CD14-positive monocyte (primary cell): ENCODE data around the gene POLR2L. TPM values are rescaled to one million over a fixed set of nuclear protein-coding genes. Genes with fewer than 3 reads are reported as not detected.
A peak's percentile ranks its signal among the peaks of the same experiment; 100 is the strongest.

Experiments
- DNase-seq, 3 donors: peaks; one replicate each; pipeline ENCODE4 v3.0.0-alpha.2; 2011 to 2022
- H2AFZ ChIP-seq: 2 replicates; pipeline ENCODE4 v1.6.0; 2012; ENCODE audit warnings: mild to moderate bottlenecking, low read depth, low read length, inconsistent platforms; ENCODE audit not compliant: insufficient read depth, poor library complexity, severe bottlenecking
- H3K27ac ChIP-seq, 2 donors: 1 replicate in 1 of 2; 2 replicates in 1 of 2; pipeline ENCODE4 v1.5.1; 2012 to 2013; ENCODE audit warnings: low read length in 2 of 2, control low read depth in 1 of 2, inconsistent platforms in 1 of 2, low read depth in 1 of 2, mild to moderate bottlenecking in 1 of 2
- H3K27me3 ChIP-seq, 2 donors: one replicate each; pipeline versions ENCODE4 v1.6.0 to v1.6.1; 2011 to 2013; ENCODE audit warnings: low read length in 2 of 2; ENCODE audit not compliant: control insufficient read depth in 2 of 2, insufficient read depth in 2 of 2
- H3K36me3 ChIP-seq, 2 donors: replicated peaks in 1 of 2; 1 replicate in 1 of 2; 2 replicates in 1 of 2; pipeline versions ENCODE4 v1.5.1 to v1.6.1; 2012 to 2013; ENCODE audit warnings: low read length in 2 of 2, control low read depth in 1 of 2, inconsistent platforms in 1 of 2, mild to moderate bottlenecking in 1 of 2; ENCODE audit not compliant: insufficient read depth in 2 of 2, control insufficient read depth in 1 of 2
- H3K4me1 ChIP-seq, 2 donors: 1 replicate in 1 of 2; 2 replicates in 1 of 2; pipeline versions ENCODE4 v1.5.1 to v1.6.1; 2012 to 2013; ENCODE audit warnings: low read length in 2 of 2, control low read depth in 1 of 2, inconsistent platforms in 1 of 2, mild to moderate bottlenecking in 1 of 2, moderate library complexity in 1 of 2; ENCODE audit not compliant: insufficient read depth in 2 of 2, control insufficient read depth in 1 of 2
- H3K4me2 ChIP-seq: replicated peaks from 2 replicates; pipeline ENCODE3; 2012; ENCODE audit warnings: low read length, moderate library complexity, mild to moderate bottlenecking; ENCODE audit not compliant: poor library complexity, severe bottlenecking; ENCODE audit errors: extremely low read depth
- H3K4me3 ChIP-seq, 3 experiments: fragments of 200-600 bp in 1 of 3; sonication (generic) in 1 of 3; replicated peaks in 1 of 3; 1 replicate in 2 of 3; 2 replicates in 1 of 3; pipeline ENCODE4 v1.5.1; 2011 to 2013; ENCODE audit warnings: low read length in 3 of 3, mild to moderate bottlenecking in 3 of 3, control low read depth in 2 of 3, low read depth in 2 of 3, inconsistent platforms in 1 of 3, moderate library complexity in 1 of 3
- H3K79me2 ChIP-seq: 2 replicates; pipeline ENCODE4 v1.6.0; 2012; ENCODE audit warnings: mild to moderate bottlenecking, control low read depth, inconsistent platforms, low read length, moderate library complexity; ENCODE audit not compliant: insufficient read depth
- H3K9ac ChIP-seq: 2 replicates; pipeline ENCODE4 v1.6.0; 2017; ENCODE audit warnings: low read length, mild to moderate bottlenecking; ENCODE audit not compliant: insufficient read depth, poor library complexity, severe bottlenecking
- H3K9me3 ChIP-seq, 2 donors: replicated peaks in 1 of 2; 1 replicate in 1 of 2; 2 replicates in 1 of 2; pipeline versions ENCODE4 v1.5.1 to v1.6.1; 2012 to 2013; ENCODE audit warnings: low read length in 2 of 2, control low read depth in 1 of 2; ENCODE audit not compliant: control insufficient read depth in 1 of 2, insufficient read depth in 1 of 2
- H4K20me1 ChIP-seq: 2 replicates; pipeline ENCODE4 v1.6.0; 2012; ENCODE audit warnings: mild to moderate bottlenecking, low read length, control low read depth, moderate library complexity; ENCODE audit not compliant: insufficient read depth
- H3K27ac Mint-ChIP-seq, 7 donors: one replicate each; pipeline ENCODE4 v1.8.0; 2020; ENCODE audit warnings: mild to moderate bottlenecking in 7 of 7, mixed read lengths in 7 of 7, moderate library complexity in 6 of 7, inconsistent platforms in 2 of 7
- H3K27me3 Mint-ChIP-seq, 3 donors: one replicate each; pipeline ENCODE4 v1.8.0; 2021 to 2022; ENCODE audit warnings: low read depth in 3 of 3, mild to moderate bottlenecking in 3 of 3, mixed read lengths in 3 of 3, moderate library complexity in 3 of 3, inconsistent platforms in 1 of 3
- H3K36me3 Mint-ChIP-seq, 2 donors: one replicate each; pipeline ENCODE4 v1.8.0; 2020; ENCODE audit warnings: mixed read lengths in 2 of 2, inconsistent platforms in 1 of 2, mild to moderate bottlenecking in 1 of 2
- H3K4me1 Mint-ChIP-seq: one replicate; pipeline ENCODE4 v1.8.0; 2020; ENCODE audit warnings: mild to moderate bottlenecking, mixed read lengths
- H3K4me3 Mint-ChIP-seq, 2 donors: one replicate each; pipeline ENCODE4 v1.8.0; 2020; ENCODE audit warnings: mild to moderate bottlenecking in 2 of 2, mixed read lengths in 2 of 2, moderate library complexity in 1 of 2
- H3K9me3 Mint-ChIP-seq, 7 donors: one replicate each; pipeline ENCODE4 v1.8.0; 2020 to 2022; ENCODE audit warnings: mixed read lengths in 7 of 7, mild to moderate bottlenecking in 6 of 7, moderate library complexity in 6 of 7, inconsistent platforms in 2 of 7
- WGBS: methylation state at CpG from one replicate; pipeline ENCODE4 v1.1.5; 2013; ENCODE audit warnings: missing lambda C conversion rate; ENCODE audit not compliant: insufficient coverage; 5-methylcytosine and 5-hydroxymethylcytosine counted together
- intact Hi-C, 2 donors: fragments of 100-400 bp; cut with micrococcal nuclease; formaldehyde crosslinking; loops; one replicate each; pipeline versions ENCODE4 v1.15.0 to v1.15.1; 2023
- polyA plus RNA-seq, 3 donors: library from polyadenylated mRNA; depleted of rRNA in 1 of 3; unstranded in 2 of 3; stranded (reverse) in 1 of 3; fragments of 300-500 nt in 2 of 3; fragments of >200 nt in 1 of 3; fragmentation: Illumina TruSeq in 2 of 3; gene quantifications; 1 replicate in 2 of 3; 2 replicates in 1 of 3; pipeline ENCODE4 v1.2.3, GENCODE V29; 2012 to 2021
- TF ChIP-seq, protein P1 (sequence below): fragments of 200-600 bp; IDR thresholded peaks from one replicate; pipeline ENCODE4 v1.8.0; 2022; ENCODE audit warnings: antibody characterized with exemption, mild to moderate bottlenecking

POLR2L gene
- polyA plus RNA-seq, 3 donors = 93.9 to 133 (median 110) TPM

DNA sequence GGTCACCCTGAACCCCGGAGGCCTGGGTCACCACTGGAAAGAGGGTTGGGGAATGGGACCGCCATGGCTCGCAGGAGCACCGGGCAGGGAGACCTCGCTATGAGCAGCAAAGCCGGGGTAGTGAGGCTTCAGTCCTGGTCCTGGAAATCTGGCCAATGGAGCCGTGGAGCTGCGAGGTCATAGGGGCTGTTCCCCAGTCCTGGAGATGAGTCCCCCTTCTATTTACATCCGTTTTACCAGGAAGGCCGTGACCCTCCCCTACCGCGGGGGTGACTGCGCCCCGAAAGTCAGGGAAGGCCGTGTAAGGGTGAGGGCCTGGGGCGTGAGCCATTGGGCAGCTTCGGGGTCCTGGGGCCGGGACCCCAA lies 37.7 kb downstream of the POLR2L start:
- no peaks in the 10 kb centered on the region for H3K27me3 ChIP-seq
- H3K9me3 ChIP-seq = no peaks in the 10 kb centered on the region
- TF ChIP-seq, protein P1, sequence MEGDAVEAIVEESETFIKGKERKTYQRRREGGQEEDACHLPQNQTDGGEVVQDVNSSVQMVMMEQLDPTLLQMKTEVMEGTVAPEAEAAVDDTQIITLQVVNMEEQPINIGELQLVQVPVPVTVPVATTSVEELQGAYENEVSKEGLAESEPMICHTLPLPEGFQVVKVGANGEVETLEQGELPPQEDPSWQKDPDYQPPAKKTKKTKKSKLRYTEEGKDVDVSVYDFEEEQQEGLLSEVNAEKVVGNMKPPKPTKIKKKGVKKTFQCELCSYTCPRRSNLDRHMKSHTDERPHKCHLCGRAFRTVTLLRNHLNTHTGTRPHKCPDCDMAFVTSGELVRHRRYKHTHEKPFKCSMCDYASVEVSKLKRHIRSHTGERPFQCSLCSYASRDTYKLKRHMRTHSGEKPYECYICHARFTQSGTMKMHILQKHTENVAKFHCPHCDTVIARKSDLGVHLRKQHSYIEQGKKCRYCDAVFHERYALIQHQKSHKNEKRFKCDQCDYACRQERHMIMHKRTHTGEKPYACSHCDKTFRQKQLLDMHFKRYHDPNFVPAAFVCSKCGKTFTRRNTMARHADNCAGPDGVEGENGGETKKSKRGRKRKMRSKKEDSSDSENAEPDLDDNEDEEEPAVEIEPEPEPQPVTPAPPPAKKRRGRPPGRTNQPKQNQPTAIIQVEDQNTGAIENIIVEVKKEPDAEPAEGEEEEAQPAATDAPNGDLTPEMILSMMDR = no peak
- Mint-ChIP-seq H3K27ac (no peak overlapping the region), H3K36me3 (peaks cover 3 to 22% of the 10 kb centered on the region in 2 donors), H3K4me1 (peaks cover 30% of the 10 kb centered on the region), H3K4me3 (peak overlapping the region; percentile 76 to 83), H3K9me3 (peaks cover 0 to 3% (median 0%) of the 10 kb centered on the region in 7 donors), H3K27me3 (peaks cover 0 to 5% (median 2%) of the 10 kb centered on the region in 3 donors)
- H2AFZ ChIP-seq = peak overlapping the region; percentile 87
- peak overlapping the region; percentile 39 to 80 (median 48) for H3K4me3 ChIP-seq
- intact Hi-C loops = no loop called here
- no peak for DNase-seq
- no peak overlapping the region for H3K27ac ChIP-seq
- peak overlapping the region; percentile 67 for H3K9ac ChIP-seq
- H3K36me3 ChIP-seq = peaks cover 13 to 15% of the 10 kb centered on the region in 2 donors
- peaks cover 11% of the 10 kb centered on the region for H4K20me1 ChIP-seq
- peak overlapping the region; percentile 89 for H3K4me2 ChIP-seq
- peaks cover 28% of the 10 kb centered on the region for H3K79me2 ChIP-seq
- H3K4me1 ChIP-seq = peaks cover 29 to 32% of the 10 kb centered on the region in 2 donors
- 9% methylated on average over 12 of the region's 18 CpGs for WGBS

DNA sequence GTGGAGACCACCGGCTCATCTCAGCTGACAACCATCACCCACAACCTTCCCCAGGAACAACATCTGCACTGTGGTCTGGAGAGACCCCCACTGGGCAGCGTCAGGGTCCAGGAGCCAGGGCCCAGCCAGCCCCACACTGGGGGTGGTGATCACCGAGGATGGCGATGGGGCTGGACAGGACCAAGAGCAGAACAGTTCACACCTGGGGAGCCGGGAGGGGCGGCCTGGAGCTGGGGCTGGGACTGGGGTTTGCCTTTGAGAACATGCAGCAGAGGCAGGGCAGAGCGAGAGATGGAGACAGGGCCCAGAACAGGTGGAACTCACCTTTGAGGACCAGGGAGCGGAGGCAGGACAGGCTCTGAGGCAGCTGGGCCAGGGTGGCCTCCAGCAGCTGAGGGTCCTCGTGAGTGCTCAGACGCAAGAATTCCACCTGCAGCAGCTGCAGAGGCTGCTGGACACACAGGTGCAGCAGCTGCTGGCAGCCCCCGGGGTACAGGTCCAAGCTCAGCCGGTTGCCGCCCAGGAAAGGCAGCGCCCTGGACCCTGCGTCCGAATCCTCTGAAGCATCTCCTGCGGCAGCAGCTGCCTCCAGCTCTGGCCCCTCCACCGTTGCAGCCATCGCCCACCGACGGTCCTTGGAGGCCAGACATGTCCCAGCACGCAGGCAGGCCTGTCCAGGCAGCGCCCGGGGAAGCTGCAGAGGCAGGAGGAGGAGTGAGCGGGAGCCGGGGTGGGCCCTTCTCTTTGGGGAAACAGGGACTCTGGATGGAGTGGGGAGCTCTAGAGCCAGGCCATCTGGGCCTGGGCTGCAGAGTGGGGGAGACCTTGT lies 38.3 kb downstream of the POLR2L start:
- TF ChIP-seq, protein P1 = no peak
- peaks cover 30% of the 10 kb centered on the region for H3K4me1 Mint-ChIP-seq
- Histone ChIP-seq H3K27ac (no peak overlapping the region), H3K79me2 (peaks cover 25% of the 10 kb centered on the region), H3K9me3 (no peaks in the 10 kb centered on the region), H3K36me3 (peaks cover 14 to 15% of the 10 kb centered on the region in 2 donors), H2AFZ (peak overlapping the region; percentile 87), H3K27me3 (no peaks in the 10 kb centered on the region), H3K4me1 (peaks cover 27 to 29% of the 10 kb centered on the region in 2 donors), H4K20me1 (peaks cover 11% of the 10 kb centered on the region), H3K4me3 (peak overlapping the region in 1 of 3 experiments; percentile 80), H3K4me2 (peak overlapping the region; percentile 89), H3K9ac (peak overlapping the region; percentile 67)
- peaks cover 3 to 22% of the 10 kb centered on the region in 2 donors for H3K36me3 Mint-ChIP-seq
- peaks cover 0 to 5% (median 2%) of the 10 kb centered on the region in 3 donors for H3K27me3 Mint-ChIP-seq
- DNase-seq = no peak
- peaks cover 0 to 3% (median 0%) of the 10 kb centered on the region in 7 donors for H3K9me3 Mint-ChIP-seq
- intact Hi-C loops = no loop called here
- 66% methylated on average over 25 of the region's 26 CpGs for WGBS
- H3K27ac Mint-ChIP-seq = no peak overlapping the region
- H3K4me3 Mint-ChIP-seq = peak overlapping the region; percentile 76 to 83
